Heart left ventricle (tissue), 13 donors: ENCODE results near the gene PIGR.

Source experiments
- POLR2A ChIP-seq, 2 donors: fragments of 450-650 bp; IDR thresholded peaks; one replicate each; pipeline ENCODE4 v1.6.1; 2017; ENCODE audit warnings: antibody characterized with exemption in 2 of 2, mild to moderate bottlenecking in 2 of 2, moderate library complexity in 2 of 2
- TF ChIP-seq, protein P1 (sequence below), 12 donors: fragments of 200-600 bp; sonication (generic) in 4 of 12; IDR thresholded peaks; one replicate each; pipeline versions ENCODE4 v1.5.0 to v1.8.0; 2018 to 2022; ENCODE audit warnings: antibody characterized with exemption in 12 of 12, mild to moderate bottlenecking in 5 of 12
- donor health status: ischemic (EF 13 %, LVEDD 7.1; RV severe dilation, severe dysfunction).
- donor health status: DM: no; HTN: yes; CAD: no.
- donor health status: DM: no; HTN: no; CAD: no.
- donor health status: ischemic (EF 25% LVEDD 6.9; RV normal size, moderate dysfunction).
- donor health status: ischemic (EF 25% LVEDD 5.7; RV mildly dilated, moderate dysfunction).
- donor health status: ischemic (EF 35%, LVEDD 5.7; RV mildly dilated, moderate dysfunction).
- donor health status: nonischemic (EF 11% LVEDD 7.7; RV severe dilation, severe dysfunction).
- donor health status: DM: yes; HTN: yes; CAD: no.
- donor health status: PGD.
- donor health status: ischemic (EF 29% LVEDD 5.4; RV normal size, mild dysfunction).
- donor health status: nonischemic (EF 23%, LVEDD 6.1; RV moderate dilation, normal function).

DNA sequence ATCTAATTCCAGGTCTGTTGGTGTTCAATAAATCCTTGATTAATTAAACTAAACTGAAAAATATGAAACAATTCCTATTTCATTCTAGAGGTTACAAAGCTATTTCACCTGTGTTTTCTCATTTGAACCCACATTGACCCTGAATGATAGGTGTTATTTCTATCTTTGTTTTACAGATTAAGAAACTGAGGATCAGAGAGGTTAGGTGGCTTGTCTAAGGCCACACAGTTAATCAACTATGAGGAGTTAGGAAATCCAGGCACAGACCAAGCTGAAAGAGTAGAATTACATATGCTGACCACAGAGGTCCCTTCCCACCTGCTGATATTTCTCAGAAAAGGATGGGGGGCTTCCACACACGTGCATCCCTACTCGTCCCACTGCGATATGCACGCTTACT lies 487 bp downstream of the PIGR start:
- TF ChIP-seq, protein P1, sequence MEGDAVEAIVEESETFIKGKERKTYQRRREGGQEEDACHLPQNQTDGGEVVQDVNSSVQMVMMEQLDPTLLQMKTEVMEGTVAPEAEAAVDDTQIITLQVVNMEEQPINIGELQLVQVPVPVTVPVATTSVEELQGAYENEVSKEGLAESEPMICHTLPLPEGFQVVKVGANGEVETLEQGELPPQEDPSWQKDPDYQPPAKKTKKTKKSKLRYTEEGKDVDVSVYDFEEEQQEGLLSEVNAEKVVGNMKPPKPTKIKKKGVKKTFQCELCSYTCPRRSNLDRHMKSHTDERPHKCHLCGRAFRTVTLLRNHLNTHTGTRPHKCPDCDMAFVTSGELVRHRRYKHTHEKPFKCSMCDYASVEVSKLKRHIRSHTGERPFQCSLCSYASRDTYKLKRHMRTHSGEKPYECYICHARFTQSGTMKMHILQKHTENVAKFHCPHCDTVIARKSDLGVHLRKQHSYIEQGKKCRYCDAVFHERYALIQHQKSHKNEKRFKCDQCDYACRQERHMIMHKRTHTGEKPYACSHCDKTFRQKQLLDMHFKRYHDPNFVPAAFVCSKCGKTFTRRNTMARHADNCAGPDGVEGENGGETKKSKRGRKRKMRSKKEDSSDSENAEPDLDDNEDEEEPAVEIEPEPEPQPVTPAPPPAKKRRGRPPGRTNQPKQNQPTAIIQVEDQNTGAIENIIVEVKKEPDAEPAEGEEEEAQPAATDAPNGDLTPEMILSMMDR (IDR thresholded peaks at IDR 0.05): no peak
- TF ChIP-seq POLR2A (IDR thresholded peaks at IDR 0.05): no peak
